Ectodermal cell (in vitro differentiated cells): ENCODE measurements around the gene EGR2. TPM values are rescaled to one million over a fixed set of nuclear protein-coding genes. Genes with fewer than 3 reads are reported as not detected.

Experiments
- H3K27ac ChIP-seq: 2 replicates; pipeline ENCODE4 v1.7.0; 2013; ENCODE audit warnings: mild to moderate bottlenecking, low read depth, low read length; ENCODE audit not compliant: insufficient read depth, poor library complexity, severe bottlenecking
- H3K27me3 ChIP-seq: 2 replicates; pipeline ENCODE4 v1.7.0; 2013; ENCODE audit warnings: mild to moderate bottlenecking, low read length; ENCODE audit not compliant: insufficient read depth, control insufficient read depth, poor library complexity, severe bottlenecking
- H3K36me3 ChIP-seq: one replicate; pipeline ENCODE4 v1.7.0; 2013; ENCODE audit warnings: low read length; ENCODE audit not compliant: control insufficient read depth, insufficient read depth
- H3K4me1 ChIP-seq: one replicate; pipeline ENCODE4 v1.7.0; 2013; ENCODE audit warnings: low read length; ENCODE audit not compliant: control insufficient read depth, insufficient read depth
- H3K4me3 ChIP-seq: 2 replicates; pipeline ENCODE4 v1.7.0; 2013; ENCODE audit warnings: low read depth, low read length, control low read depth; ENCODE audit not compliant: insufficient read depth
- H3K9me3 ChIP-seq: 2 replicates; pipeline ENCODE4 v1.7.0; 2013; ENCODE audit warnings: mild to moderate bottlenecking, low read length, moderate library complexity; ENCODE audit not compliant: control insufficient read depth
- WGBS, 2 experiments: methylation state at CpG; one replicate each; pipeline ENCODE4 v1.1.7; 2013; ENCODE audit warnings: missing lambda C conversion rate in 2 of 2; 5-methylcytosine and 5-hydroxymethylcytosine counted together
- polyA plus RNA-seq, 4 experiments: library from polyadenylated mRNA; stranded (reverse); fragments of 50-300 nt; gene quantifications; one replicate each; pipeline ENCODE4 v1.2.3, GENCODE V29; 2013

Gene EGR2
- polyA plus RNA-seq (2013, experiment 1 of 4): 11.0 TPM
- polyA plus RNA-seq (2013, experiment 2 of 4): 10.5 TPM
- 8.9 TPM for polyA plus RNA-seq (2013, experiment 3 of 4)
- polyA plus RNA-seq (2013, experiment 4 of 4): 8.8 TPM

DNA sequence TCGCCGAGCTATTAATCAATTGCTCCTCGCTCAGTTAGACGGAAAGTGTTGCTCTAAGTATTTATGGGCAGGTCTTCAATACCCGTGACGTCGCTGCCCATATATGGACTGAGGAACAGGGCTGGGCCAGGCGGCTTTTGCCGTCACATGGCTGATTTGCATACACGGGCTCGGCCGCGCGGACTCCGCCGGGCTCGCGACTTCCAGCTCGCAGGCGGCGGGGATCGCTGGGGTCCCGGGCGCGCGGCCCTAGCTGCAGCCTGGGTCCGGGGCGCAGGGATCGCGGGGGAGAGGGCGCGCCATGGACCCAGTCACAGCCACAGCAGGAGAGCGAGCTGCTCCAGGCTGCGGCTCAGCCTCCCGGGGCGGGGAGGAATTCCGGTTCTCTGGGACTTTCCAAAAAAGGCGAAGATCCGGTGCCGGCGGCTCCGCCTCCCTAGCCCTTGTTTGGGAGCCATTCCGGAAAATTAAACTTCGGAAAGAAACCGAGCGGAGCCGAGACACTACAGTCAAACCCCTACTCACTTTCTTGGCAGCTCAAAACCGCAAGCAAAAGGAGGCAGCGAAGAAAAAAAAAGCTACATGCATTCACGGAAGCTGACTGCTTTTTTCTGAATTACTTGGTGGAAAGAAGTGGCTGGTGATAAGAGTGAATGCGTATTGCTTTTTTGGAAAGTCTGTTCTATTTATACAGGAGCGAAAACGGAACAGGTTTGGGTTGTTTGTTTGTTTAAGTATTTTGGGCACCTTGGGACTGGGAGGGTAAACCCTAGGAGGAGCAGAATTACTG lies at the start of gene EGR2:
Gene EGR2 (minus strand): TSS at position 36 of the 790 bp plus-strand sequence. CDS start 337 bp downstream, outside the sequence.
- Histone ChIP-seq H3K27me3 (peaks cover 77% of the 10 kb centered on the region), H3K9me3 (no peaks in the 10 kb centered on the region), H3K4me3 (peak within 1 kb of the TSS; percentile 54), H3K36me3 (no peaks in the 10 kb centered on the region), H3K27ac (peak within 1 kb of the TSS; percentile 61), H3K4me1 (peaks cover 14% of the 10 kb centered on the region)
- 0% methylated on average over 53 of the region's 53 CpGs for WGBS, 2 experiments

DNA sequence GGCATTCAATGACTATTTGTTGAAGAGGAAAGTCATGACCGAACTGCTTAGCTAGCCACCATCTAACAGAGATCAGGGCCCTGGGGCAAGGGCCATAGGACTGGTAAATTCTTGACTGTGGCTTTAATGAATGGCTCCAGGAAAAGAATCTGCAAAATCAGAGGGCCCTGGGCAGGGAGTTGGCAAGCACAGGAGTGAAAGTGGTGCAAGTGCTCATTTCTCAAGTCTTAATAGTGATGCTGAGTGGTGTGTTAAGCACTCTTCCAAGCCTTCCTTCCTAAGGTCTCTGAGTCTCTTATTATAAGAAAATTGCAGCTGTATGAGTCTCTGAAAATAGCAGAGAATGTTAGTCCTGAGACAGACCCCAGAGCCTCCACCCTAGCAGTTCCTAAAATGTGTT lies 46.3 kb upstream of the EGR2 start:
- Histone ChIP-seq H3K4me3 (no peak overlapping the region), H3K27me3 (no peaks in the 10 kb centered on the region), H3K4me1 (no peaks in the 10 kb centered on the region), H3K27ac (no peak overlapping the region), H3K9me3 (no peaks in the 10 kb centered on the region), H3K36me3 (no peaks in the 10 kb centered on the region)
- WGBS, 2 experiments: 94 to 96% methylated on average over 1 of the region's 1 CpG

DNA sequence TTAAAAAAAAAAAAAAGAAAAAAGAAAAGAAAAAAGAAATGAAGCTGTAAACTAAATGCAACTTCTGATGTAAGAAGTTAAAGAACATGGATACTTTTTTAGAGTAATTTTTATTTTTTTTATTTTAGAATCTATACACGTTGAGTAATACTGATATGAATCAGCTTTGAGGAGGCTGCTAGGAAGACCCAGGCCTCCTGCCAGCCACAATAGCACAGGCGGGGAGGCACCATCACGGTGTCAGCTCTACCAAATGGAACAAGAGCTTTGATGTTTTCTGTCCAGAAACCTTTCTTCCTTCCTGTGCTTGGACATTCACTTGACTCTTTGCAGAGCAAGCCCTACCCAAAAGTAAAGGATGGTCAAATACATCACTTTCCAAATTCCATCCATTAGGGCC lies 45.3 kb upstream of the EGR2 start:
- H3K27me3 ChIP-seq: no peaks in the 10 kb centered on the region
- no peaks in the 10 kb centered on the region for H3K4me1 ChIP-seq
- WGBS, 2 experiments: 86 to 94% methylated on average over 3 of the region's 3 CpGs
- H3K9me3 ChIP-seq: no peaks in the 10 kb centered on the region
- no peaks in the 10 kb centered on the region for H3K36me3 ChIP-seq
- no peak overlapping the region for H3K4me3 ChIP-seq
- no peak overlapping the region for H3K27ac ChIP-seq

- WGBS, 2 experiments: 61 to 69% methylated on average over 2 to 4 of the region's 4 CpGs
- Histone ChIP-seq H3K27ac (no peak overlapping the region), H3K4me1 (no peaks in the 10 kb centered on the region), H3K36me3 (no peaks in the 10 kb centered on the region), H3K4me3 (no peak overlapping the region), H3K27me3 (no peaks in the 10 kb centered on the region), H3K9me3 (no peaks in the 10 kb centered on the region)
Measured at GRCh38 chr10:62860946-62861345, 44.8 kb upstream of the EGR2 start.

DNA sequence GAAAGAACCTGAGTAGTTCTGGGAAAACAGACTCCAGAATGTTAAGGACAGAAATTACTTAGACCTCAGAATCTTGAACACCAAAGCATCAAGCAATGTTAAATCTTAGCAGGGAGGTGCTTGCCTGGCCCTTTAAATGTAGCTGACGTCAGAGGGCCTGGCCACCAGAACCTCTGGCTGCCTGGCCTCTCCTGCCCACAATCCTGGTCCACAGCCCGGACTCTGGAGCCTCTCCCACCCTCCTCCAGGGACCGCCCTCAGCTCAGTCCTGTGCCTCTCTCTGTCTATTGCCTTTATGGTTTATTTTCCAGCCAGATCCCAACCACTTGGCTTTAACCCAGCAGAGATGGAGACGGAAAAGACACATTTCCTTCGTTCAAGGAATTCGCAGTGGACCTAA lies 42.2 kb upstream of the EGR2 start:
- no peaks in the 10 kb centered on the region for H3K27me3 ChIP-seq
- no peaks in the 10 kb centered on the region for H3K36me3 ChIP-seq
- 56 to 57% methylated on average over 6 of the region's 6 CpGs for WGBS, 2 experiments
- no peak overlapping the region for H3K27ac ChIP-seq
- no peaks in the 10 kb centered on the region for H3K9me3 ChIP-seq
- no peak overlapping the region for H3K4me3 ChIP-seq
- no peaks in the 10 kb centered on the region for H3K4me1 ChIP-seq

DNA sequence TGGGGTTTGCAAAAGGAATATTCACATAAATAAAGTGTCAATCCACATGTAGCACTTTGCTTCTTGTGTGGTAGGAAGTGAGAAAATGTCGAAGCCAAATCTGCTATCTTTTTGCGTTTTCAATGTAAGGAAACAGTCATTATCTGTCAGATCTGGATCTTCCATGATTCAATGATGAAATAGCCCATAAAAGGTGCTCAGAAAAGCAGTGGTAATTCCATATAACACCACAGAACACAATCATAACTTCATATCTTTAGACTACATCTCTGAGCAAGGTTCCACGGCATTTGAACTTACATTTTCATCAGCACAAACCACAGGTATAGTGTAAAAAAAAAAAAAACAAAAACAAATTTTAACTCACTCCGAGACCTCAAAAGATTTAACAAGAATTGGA lies 39.9 kb upstream of the EGR2 start:
- Histone ChIP-seq H3K4me3 (no peak overlapping the region), H3K27me3 (no peaks in the 10 kb centered on the region), H3K27ac (no peak overlapping the region), H3K9me3 (no peaks in the 10 kb centered on the region), H3K4me1 (no peaks in the 10 kb centered on the region), H3K36me3 (no peaks in the 10 kb centered on the region)
- WGBS, 2 experiments: 83 to 98% methylated on average over 3 to 4 of the region's 4 CpGs

GRCh38 chr10:62853710-62854109 lies 37.5 kb upstream of the EGR2 start:
- H3K4me3 ChIP-seq: no peak overlapping the region
- no peak overlapping the region for H3K27ac ChIP-seq
- no peaks in the 10 kb centered on the region for H3K4me1 ChIP-seq
- no peaks in the 10 kb centered on the region for H3K36me3 ChIP-seq
- H3K9me3 ChIP-seq: no peaks in the 10 kb centered on the region
- 85 to 88% methylated on average over 5 of the region's 5 CpGs for WGBS, 2 experiments
- H3K27me3 ChIP-seq: no peaks in the 10 kb centered on the region

DNA sequence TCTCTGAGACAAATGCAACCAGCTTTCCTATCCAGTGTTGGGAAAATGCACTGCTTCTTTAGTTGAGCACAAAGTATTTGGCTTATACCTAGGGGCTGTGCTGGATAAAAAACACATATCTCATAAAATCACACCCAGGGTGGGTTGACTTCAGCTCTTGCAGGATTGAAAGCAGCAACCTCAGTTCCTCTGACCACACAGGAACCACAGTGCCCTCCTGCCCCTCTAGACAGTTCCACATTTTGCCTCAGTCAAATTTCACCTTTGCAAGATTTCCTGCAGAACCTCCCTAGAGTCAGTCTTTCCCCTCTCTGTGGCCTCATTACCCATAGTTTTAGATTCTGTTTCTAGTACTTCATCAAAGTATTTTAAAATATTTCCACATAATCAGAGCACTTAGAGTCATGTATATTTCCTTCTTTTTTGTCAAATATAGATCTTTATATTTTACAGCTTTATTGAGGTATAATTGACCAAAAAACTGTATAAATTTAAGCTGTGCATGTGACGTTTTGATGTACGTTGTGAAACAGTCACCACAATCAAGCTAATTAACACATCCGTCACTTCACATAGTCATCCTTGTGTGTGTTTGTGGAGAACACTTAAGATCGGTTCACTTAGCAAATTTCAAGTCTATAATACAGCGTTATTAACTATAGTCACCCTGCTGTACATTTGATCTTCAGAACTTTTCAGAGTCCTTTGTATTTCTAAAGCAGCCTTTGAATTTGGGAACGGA lies 37.0 kb upstream of the EGR2 start:
- Histone ChIP-seq H3K27ac (no peak overlapping the region), H3K4me3 (no peak overlapping the region), H3K4me1 (no peaks in the 10 kb centered on the region), H3K36me3 (no peaks in the 10 kb centered on the region), H3K27me3 (no peaks in the 10 kb centered on the region), H3K9me3 (no peaks in the 10 kb centered on the region)
- 96 to 97% methylated on average over 6 of the region's 6 CpGs for WGBS, 2 experiments

DNA sequence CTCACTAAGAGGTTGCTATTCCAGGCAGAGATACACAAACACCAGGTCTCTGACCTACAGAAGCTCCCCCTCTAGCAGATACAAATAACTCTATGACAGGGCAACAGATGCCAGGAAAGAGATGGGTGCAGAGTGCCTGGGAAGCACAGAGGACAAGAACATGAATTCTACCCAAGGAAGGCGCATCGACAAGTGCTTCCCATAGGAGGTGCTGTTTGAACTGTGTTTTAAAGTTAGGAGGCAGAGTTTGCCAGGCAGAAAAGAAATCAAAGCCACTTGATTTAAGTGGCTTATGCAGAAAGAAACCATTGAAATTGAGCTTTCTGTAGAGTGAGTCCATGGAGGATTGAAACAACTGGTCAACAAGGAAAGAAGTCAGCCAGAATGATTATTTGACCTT lies 35.3 kb upstream of the EGR2 start:
- H3K4me3 ChIP-seq: no peak overlapping the region
- WGBS, 2 experiments: 84 to 85% methylated on average over 2 of the region's 2 CpGs
- no peaks in the 10 kb centered on the region for H3K9me3 ChIP-seq
- no peaks in the 10 kb centered on the region for H3K27me3 ChIP-seq
- no peaks in the 10 kb centered on the region for H3K4me1 ChIP-seq
- H3K27ac ChIP-seq: no peak overlapping the region
- no peaks in the 10 kb centered on the region for H3K36me3 ChIP-seq

DNA sequence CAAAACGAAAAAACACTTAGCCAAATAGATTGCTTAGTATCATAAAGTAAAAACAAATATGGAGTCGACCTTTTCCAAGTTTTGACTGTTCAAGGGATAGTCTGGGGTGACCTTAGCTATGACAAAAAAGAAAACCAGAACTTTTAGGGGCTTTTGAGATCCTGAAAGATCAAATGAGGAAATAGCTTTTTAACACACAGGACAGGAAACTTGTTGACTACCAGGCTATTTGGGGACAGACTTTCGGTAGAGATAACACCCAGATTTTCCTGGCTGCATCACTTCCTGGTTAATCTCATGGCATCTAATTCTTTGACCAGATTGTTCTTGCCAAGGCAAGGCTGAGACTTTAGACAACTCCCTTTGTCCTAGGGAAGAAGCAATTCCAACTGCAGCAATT lies 34.5 kb upstream of the EGR2 start:
- no peaks in the 10 kb centered on the region for H3K9me3 ChIP-seq
- no peaks in the 10 kb centered on the region for H3K27me3 ChIP-seq
- H3K27ac ChIP-seq: no peak overlapping the region
- WGBS, 2 experiments: 87 to 97% methylated on average over 3 of the region's 3 CpGs
- H3K4me3 ChIP-seq: no peak overlapping the region
- H3K36me3 ChIP-seq: no peaks in the 10 kb centered on the region
- H3K4me1 ChIP-seq: no peaks in the 10 kb centered on the region
